Limb (tissue), 2 donors: Measurements from ENCODE around the gene AGK.
"Not testable (repeated sequence)": the region's sequence is repeated elsewhere in the genome, so short reads cannot be mapped to it uniquely, and the experiment has no call there.

Source experiments
- DNase-seq, 2 donors: peaks; one replicate each; pipeline ENCODE4 v3.0.0-alpha.2; 2016; ENCODE audit errors: extremely low spot score in 2 of 2

The AGK gene

DNA sequence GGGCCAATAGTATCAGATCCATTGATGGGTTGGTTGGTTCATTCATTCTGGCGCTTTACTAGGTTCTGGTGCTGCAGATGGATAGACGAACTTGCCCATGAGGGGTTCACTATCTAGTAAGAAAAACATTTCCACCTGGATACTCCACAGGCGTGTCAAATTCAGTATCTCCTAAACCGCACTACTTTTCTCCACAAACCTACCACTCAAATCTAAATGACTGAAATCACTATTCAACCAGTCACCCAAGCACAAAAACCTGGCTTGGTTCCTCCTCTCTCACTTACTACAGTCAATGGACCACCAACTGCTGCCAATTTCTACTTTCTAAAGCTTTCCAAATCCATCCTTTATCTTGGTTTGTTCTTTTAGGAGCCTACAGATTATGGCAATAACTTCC, 572 bp downstream of the AGK start:
- no peak for DNase-seq

DNA sequence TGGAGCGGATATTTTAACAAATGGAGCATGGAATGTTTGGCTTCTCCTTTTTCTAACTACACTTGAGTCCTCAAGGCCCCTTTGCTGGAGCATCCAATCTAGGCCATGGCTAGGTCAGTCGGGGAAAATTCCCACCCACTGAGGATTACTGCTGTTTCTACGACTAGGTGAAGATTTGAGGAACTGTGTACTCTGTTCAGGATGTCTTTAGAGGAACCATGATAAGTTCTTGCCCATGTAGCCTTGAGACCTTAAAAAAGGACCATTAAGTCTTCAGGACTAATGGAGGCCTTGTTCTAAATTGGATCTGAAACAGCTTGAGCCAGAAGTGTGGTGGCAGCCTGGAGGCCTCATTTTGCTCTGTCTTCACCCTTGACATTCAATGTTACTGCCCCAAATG, 6.2 kb downstream of the AGK start:
- no peak for DNase-seq

DNA sequence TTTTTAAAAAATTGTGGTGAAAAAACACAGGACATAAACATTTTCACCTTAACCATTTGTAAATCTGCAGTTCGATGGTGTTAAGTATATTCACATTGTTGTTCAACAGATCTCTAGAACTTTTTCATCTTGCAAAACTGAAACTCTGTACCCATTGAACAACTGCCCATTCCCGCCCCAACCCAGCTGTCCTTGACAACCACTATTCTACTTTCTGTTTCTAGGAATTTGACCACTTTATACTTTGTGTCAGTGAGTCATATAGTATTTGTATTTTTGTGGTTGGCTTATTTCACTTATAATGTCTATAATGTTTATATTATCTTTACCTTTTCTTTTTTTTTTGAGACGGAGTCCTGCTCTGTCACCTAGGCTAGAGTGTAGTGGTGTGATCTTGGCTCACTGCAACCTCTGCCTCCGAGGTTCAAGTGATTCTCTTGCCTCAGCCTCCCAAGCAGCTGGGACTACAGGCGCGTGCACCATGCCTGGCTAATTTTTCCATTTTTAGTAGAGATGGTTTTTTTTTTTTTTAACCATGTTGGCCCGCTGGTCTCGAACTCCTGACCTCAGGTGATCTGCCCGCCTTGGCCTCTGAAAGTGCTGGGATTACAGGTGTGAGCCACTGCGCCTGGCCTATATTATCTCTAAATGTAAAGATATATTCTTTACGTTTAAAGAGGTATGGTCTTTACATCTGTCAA, 6.8 kb downstream of the AGK start:
- DNase-seq: not testable (repeated sequence)

DNA sequence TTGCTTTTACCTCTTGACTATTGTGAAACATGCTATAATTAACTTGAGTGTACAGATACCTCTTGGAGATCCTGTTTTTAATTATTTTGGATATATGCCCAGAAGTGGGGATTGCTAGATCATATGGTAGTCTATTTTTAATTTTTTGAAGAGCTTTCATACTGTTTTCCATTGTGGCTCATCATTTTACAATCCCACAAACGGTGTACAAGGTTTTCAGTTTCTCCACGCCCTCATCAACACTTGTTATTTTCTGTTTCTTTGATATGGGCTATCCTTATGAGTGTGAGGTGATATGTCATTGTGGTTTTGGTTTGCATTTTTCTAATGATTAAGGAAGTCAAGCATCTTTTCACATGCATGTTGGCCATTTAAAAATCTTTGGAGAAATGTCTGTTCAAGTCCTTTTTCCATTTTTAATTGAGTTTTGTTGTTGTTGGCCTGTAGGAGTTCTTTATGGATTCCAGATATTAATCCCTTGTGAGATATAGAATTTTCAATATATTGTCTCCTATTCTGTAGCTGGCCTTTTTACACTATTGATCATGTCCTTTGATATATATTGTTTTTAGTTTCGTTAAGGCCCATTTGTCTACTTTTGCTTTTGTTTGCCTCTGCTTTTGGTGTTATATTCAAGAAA, 7.5 kb downstream of the AGK start:
- DNase-seq: no peak

DNA sequence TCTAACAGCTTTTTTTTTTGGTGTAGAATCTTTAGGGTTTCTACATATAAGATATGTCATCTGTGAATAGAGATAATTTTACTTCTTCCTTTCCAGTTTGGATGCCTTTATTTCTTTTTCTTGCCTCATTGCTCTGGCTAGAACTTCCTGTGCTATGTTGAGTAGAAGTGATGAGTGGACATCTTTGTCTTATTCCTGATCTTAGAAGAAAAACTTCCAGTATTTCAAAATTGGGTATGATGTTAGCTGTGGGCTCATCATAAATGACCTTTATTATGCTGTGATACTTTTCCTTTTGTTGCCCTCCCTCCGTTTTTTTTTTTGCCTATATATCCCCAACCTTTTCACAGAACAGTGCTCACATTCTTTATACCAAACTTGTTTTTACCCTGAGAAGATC, 8.8 kb downstream of the AGK start:
- DNase-seq: no peak

DNA sequence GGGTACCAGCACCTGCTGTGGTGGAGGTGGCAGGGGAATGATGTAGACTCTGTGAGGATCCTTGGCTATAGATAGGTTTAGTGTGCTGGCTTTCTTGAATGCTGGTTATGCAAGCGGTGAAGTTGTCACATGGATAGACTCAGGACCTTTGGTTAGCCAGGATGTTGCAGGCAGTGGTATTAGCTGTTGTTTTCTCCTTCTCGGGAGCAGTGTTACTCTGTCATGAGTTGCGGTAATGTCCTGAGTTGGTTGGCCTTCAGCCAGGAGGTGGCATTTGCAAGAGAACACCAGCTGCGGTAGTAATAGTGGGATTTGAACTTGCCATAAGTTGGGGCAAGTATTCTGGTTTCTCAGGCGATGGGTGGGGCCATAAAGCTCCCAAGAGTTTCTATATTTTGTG, 10.8 kb downstream of the AGK start:
- DNase-seq: no peak

DNA sequence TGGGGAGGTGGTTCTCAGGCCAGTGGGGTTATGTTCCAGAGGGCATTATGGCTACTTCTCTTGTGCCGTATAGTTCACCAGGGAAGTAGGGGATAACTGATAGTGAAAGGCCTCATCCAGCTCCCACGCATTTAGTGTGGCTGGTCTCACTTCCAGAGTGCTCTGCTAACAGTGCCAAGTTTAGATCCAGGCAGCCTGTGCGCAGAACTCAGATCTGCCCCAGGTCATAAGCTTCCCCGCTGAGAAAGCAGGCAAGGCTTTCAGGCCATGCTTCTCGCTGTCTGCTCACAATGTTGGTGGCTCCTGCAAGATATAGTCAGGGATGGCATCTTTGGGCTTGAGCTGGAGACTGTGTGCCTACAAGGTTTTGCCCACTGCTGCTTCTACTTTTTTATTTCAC, 11.3 kb downstream of the AGK start:
- DNase-seq: no peak

DNA sequence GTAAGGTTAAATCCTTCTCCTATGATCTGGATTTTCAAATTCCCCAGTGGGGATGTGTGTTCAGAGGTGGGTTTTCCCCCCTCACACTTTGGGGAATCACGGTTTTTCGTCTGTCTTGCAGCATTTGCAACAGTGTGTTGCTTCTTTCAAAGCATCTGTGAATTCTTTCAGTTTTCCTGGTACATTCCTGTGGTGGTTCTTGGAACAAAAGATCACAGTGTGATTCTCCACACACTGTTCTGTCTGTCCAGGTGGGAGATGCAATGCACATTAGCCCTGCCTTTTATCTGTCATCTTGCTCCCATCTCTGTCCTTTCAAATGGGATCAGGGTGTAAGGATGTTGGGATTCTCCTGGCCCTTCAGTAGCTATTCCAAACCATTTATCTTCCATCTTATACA, 11.8 kb downstream of the AGK start:
- DNase-seq: no peak

DNA sequence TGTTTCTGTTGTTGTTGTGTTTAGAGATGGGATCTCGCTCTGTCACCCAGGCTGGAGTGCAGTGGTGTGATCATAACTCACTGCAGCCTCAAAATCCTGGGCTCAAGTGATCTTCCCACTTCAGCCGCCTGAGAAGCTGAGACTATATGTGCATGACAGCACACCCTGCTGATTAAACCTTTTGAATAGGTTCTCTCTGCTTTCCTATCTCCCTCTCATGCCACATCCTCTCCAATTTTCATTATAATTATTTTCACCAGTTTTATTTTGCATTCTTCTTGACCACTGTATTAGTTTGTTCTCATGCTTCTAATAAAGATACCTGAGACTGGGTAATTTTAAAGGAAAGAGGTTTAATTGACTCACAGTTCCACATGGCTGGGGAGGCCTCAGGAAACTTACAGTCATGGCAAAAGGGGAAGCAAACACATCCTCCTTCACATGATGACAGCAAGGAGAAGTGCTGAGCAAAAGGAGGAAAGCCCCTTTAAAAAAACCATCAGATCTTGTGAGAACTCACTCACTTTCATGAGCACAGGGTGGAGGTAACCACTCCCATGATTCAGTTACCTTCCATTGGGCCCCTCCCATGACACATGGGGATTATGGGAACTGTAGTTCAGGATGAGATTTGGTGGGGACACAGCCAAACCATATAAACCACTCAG, 12.9 kb downstream of the AGK start:
- DNase-seq: no peak

DNA sequence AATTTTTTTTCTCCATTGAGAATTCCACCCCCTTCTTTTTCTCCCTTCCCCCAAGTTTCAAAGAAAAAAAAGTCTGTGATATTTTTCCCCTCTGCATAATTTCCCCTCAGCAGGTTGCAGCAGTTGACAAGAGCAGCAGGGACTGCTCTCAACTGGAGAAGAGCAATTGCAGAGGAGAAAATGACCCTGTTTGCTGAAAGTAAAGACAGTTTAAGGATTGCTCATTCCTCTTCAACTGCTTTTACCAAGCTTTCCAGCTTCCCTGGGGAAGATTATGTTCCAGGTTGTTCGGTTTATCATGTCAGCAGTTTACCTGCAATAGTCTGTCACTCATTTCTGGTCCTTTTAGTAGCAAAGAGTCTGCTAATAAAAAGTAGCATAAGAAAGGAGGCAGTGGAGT, 16.2 kb downstream of the AGK start:
- no peak for DNase-seq

DNA sequence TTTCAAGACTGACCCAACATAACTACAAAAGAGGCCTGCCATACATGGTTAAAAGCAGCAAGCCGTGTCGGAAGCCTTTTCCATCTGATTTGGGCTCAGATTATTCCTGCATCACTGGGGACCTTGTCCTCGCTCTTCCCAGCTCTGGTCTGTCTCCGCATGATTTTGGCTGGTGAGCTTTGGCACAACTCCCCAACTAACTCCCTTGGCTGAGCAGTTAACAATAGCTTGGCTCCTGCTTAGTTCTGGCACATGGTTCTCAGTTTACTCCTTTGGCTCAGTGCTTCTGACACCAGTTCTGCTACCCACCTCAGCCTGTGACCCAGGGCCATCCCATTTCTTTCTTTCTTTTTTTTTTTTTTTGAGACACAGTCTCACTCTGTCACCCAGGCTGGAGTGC, 17.0 kb downstream of the AGK start:
- DNase-seq: no peak

DNA sequence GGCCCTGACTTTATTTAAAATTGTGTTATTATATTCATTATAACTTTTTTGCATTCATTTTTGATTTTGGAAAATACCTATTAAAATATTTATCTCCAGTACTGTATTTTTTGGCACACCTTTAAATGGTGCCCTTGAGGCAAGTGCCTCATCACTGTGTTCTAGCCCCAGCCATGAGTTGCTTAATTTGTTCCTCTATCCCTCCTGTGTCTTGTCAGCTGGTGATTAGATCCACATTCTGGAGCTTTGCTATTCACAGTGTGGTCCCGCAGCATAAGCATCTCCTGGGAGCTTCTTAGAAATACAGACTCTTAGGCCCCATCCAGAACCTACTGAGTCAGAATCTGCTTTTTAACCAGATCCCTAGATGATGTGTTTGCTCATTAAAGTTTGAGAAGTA, 19.8 kb downstream of the AGK start:
- no peak for DNase-seq

DNA sequence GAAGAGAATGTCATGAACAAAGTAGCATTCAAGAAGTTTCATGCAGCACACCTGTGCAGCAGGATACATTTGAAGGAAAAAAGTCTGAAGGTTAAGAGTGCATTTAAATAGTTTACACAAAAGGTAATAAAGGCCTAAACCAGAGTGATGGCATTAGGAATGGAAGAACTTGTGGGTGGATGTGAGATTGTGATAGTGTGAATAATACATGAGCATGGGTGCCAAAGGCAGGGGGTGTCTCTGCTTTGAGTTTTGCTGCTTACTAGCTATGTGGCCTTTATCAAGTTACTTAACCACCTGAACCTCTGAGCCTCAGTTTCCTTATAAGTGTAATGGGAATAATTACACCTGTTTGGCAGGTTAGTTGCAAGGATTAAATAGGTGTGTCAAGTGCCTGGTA, 21.0 kb downstream of the AGK start:
- no peak for DNase-seq

DNA sequence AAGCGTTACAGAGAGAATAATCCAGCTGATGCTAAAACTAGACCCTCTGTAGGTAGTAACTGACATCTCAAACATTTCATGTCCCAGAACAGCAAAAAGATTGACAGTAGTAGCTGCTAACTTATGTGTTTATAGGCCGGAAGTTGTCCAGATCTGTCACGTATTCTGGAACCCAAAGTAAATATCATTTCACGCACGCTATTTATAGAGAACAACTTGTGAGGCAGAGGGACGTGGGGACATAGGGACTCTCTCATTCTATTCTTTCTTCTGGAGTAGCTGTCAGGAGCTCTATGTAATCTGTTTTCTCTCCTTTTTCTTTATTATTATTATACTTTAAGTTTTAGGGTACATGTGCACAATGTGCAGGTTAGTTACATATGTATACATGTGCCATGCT, 22.3 kb downstream of the AGK start:
- no peak for DNase-seq

DNA sequence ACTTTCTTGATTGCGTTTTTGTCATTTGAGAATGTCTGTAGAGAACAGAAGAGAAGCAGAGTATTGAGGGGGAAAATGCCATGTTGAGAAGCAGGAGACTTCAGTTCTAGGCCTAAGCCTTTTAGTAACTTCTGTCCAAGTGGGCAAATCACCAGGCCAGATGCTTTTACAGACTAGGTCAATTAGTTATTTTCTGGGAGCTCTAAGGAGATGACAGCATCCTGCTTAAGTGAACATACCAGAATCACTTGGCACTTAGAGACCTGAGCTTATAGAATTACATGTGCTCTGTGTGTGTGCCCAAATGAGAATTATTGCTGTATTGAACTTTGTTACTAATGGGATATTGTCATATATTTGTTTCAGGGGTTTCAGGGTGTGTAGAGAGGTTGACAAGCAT, 24.0 kb downstream of the AGK start:
- no peak for DNase-seq

DNA sequence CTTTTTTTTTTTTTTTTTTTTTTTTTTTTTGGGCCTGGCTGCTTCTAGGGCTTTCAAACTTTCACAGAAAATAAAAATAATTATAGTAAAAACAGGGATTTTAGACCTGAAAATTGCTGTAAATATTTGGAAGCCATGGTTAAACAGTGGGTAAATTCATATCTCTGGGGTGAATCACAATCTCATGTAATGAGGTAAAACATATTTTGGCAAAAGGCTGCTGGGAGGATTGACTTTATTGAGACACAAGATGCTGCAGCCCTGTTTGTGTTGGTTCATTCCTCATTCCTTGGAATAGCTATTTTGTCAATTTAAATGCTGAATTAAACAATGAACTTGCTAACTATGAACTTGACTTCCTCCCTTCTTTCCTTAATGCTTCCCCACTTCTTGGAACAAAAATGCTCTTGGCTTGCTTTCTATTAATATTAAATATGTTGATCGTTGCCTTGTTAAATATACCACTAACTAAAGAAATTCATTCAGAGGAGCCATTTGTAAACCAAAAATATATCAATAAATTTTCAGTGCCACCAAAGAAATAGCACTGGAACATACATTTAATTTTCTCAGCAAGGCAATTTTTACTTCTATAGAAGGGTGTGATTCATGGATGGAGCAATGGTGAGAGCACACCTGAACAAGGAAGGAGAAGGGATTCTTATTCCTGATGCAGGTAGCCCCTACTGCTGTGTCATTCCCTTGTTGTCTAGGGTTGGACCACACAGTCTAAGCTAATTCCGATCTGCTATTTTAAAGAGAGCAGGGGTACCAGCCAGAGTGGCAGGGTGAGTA, 24.6 kb downstream of the AGK start:
- DNase-seq: no peak

DNA sequence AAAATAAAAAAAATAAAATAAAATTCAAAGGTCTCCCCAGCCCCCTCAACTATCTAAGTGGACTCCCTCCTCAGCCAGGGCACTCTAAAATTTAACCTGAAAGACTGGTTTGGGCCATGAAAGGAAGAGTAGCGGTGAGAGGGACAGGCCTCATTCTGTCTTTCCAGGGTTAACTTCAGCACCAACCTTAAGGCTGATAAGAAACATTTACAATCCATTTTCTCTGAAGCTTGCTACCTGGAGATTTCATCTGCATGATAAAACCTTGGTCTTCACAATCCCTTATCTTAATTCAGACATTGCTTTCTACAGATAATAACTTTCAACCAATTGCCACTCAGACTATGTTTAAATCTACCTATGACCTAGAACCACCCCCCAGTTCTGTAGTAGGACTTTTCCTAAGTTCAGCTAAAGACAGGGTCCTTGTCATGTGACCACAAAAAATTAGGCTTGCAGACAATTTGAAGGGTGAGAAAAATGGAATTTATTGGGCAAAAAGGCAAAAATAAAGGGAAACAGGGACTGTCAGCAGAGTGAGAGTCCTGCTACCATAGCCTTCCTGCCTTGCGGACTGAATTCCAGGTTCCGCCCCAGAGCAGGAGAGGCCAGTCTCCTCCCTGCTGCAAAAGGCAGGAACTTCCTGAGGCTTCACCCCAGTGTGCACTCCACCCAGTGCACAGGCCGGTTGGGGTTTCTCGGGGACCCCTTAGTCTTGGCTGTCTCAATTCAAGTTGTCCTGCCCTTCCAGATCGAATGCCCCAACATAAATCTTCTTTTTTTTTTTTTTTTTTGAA, 26.0 kb downstream of the AGK start:
- DNase-seq: no peak

DNA sequence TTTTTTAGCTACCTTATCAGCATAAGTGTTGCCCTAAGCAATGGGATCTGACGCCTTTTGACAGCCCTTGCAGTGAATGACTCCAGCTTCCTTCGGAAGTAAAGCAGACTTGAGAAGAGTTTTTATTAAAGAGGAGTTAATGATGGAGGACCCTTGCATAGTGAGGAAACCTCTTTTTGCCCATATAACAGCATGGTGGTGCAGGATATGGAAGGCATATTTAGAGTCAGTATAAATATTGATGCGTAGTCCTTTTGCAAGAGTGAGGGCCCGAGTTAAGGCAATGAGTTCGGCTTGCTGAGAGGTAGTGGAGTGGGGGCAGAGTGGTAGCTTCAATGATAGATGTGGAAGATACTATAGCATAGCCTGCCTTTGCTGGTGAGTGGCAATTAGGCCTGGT, 28.7 kb downstream of the AGK start:
- not testable (repeated sequence) for DNase-seq

DNA sequence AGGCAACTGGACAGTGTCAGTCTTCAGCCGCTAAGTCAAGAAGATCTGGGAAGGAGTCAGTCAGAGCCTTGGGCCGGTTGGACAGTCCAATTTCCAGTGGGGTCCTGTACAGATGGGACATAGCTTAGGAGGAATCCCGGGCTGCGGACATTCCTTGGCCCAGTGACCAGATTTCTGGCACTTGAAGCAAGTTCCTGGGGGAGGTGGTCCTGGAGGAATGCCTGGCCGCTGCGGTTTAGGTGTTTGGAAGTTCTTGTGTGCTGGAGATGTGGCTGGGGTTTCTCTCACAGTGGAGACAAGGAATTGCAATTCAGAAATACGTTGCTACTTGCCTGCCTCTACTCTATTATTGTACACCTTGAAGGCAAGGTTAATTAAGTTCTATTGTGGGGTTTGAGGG, 30.9 kb downstream of the AGK start:
- not testable (repeated sequence) for DNase-seq

DNA sequence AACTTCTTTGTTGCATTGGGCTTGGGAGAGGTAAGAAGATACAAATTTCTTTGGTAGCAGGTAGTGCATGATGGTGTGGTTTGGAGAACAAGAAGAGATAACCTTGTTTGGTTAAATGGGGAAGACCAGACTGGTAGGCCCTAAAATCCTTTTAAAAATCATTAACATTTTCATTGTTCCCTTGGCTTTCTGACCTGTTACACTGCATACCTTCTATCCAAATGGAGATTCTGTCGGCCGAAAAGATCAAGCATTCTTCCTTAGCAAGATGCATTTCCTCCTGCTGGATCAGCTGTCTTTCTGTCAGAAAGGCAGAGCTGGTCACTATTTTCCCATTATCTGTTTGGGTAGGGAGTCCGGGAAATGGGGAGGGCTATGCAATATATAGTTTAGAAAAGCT, 33.7 kb downstream of the AGK start:
- no peak for DNase-seq
